GM12878 (cell line): Measurements from ENCODE around the gene MS4A7. TPM values are rescaled to one million over a fixed set of nuclear protein-coding genes. Genes with fewer than 3 reads are reported as not detected.
A peak's percentile ranks its signal among the peaks of the same experiment; 100 is the strongest.

Source experiments
- CHD2 ChIP-seq: IDR thresholded peaks from 2 replicates; pipeline ENCODE4 v1.6.1; 2011; ENCODE audit warnings: low read depth, low read length, improper control_type of control experiment, borderline replicate concordance
- CREB1 ChIP-seq: IDR thresholded peaks from 2 replicates; pipeline ENCODE4 v1.6.1; 2012; ENCODE audit warnings: low read depth, mild to moderate bottlenecking, inconsistent platforms
- GABPA ChIP-seq: IDR thresholded peaks from 2 replicates; pipeline ENCODE4 v1.6.1; 2014; ENCODE audit warnings: antibody characterized with exemption, low read depth, mild to moderate bottlenecking, inconsistent platforms
- IRF4 ChIP-seq: IDR thresholded peaks from 2 replicates; pipeline ENCODE4 v1.6.1; 2011; ENCODE audit warnings: low read depth, low read length
- KAT2A ChIP-seq: conservative IDR thresholded peaks from 2 replicates; pipeline ENCODE4 v1.6.1; 2011; ENCODE audit warnings: low read depth, low read length; ENCODE audit not compliant: control insufficient read depth
- PAX5 ChIP-seq: IDR thresholded peaks from 2 replicates; pipeline ENCODE4 v1.6.1; 2011; ENCODE audit warnings: low read depth, low read length, borderline replicate concordance
- RB1 ChIP-seq: fragments of 450-650 bp; formaldehyde crosslinking; IDR thresholded peaks from 2 replicates; pipeline ENCODE4 v1.6.1; 2017; ENCODE audit warnings: mild to moderate bottlenecking, borderline replicate concordance
- SPI1 ChIP-seq: IDR thresholded peaks from 2 replicates; pipeline ENCODE4 v1.6.1; 2011; ENCODE audit warnings: low read depth, mild to moderate bottlenecking, low read length, moderate library complexity, borderline replicate concordance; ENCODE audit not compliant: insufficient read depth
- SUZ12 ChIP-seq: fragments of 200-600 bp; sonication (generic); IDR thresholded peaks from one replicate; pipeline ENCODE4 v1.6.1; 2018; ENCODE audit warnings: antibody characterized with exemption, mild to moderate bottlenecking; ENCODE audit not compliant: unreplicated experiment
- TCF3 ChIP-seq: IDR thresholded peaks from 2 replicates; pipeline ENCODE4 v1.6.1; 2012; ENCODE audit warnings: low read depth, mild to moderate bottlenecking, low read length, borderline replicate concordance; ENCODE audit not compliant: insufficient read depth
- WRNIP1 ChIP-seq: IDR thresholded peaks from 2 replicates; pipeline ENCODE4 v1.6.1; 2011; ENCODE audit warnings: low read depth, low read length, improper control_type of control experiment, borderline replicate concordance
- YY1 ChIP-seq: IDR thresholded peaks from 2 replicates; pipeline ENCODE4 v1.6.1; 2011; ENCODE audit warnings: low read depth, mild to moderate bottlenecking, low read length
- polyA plus RNA-seq, 11 experiments: library from polyadenylated mRNA; depleted of rRNA in 4 of 11; unstranded in 6 of 11; stranded (reverse) in 5 of 11; fragments of >200 nt; fragmentation: Nextera tagmentation in 4 of 11; fragmentation: Illumina TruSeq in 1 of 11; extraction: Ambion mirVana in 4 of 11; extraction: Trizol in 1 of 11; gene quantifications; 1 replicate in 1 of 11; 2 replicates in 10 of 11; pipeline versions ENCODE4 v1.2.1 to v1.2.3, GENCODE V29; 2011 to 2016; ENCODE audit warnings: inconsistent platforms in 2 of 11, missing spikeins in 2 of 11, low read depth in 1 of 11
- total RNA-seq, 4 experiments: library from RNA; depleted of rRNA in 3 of 4; stranded (reverse); fragments of >200 nt in 3 of 4; fragmentation: Illumina TruSeq in 1 of 4; extraction: Trizol in 1 of 4; gene quantifications; 2 replicates each; pipeline versions ENCODE4 v1.2.1 to v1.2.3, GENCODE V29; 2013 to 2021
- TF ChIP-seq, protein P1 (sequence below): IDR thresholded peaks from 2 replicates; pipeline ENCODE4 v1.6.1; 2011; ENCODE audit warnings: low read depth, mild to moderate bottlenecking, low read length, moderate library complexity, borderline replicate concordance; ENCODE audit errors: extremely low read depth
- TF ChIP-seq, protein P2 (sequence below): IDR thresholded peaks from 2 replicates; pipeline ENCODE4 v1.6.1; 2012; ENCODE audit warnings: low read depth, low read length, improper control_type of control experiment
- TF ChIP-seq, protein P3 (sequence below): fragments of 450-650 bp; IDR thresholded peaks from 2 replicates; pipeline ENCODE4 v1.6.1; 2017; ENCODE audit warnings: low read depth, mild to moderate bottlenecking, moderate library complexity
- TF ChIP-seq, protein P4 (sequence below): fragments of 450-650 bp; conservative IDR thresholded peaks from 2 replicates; pipeline ENCODE4 v1.6.1; 2017; ENCODE audit warnings: mild to moderate bottlenecking, moderate library complexity
- TF ChIP-seq, protein P5 (sequence below): IDR thresholded peaks from 2 replicates; pipeline ENCODE4 v1.6.1; 2012; ENCODE audit warnings: low read depth, low read length, improper control_type of control experiment
- TF ChIP-seq, protein P6 (sequence below): fragments of 450-650 bp; formaldehyde crosslinking; IDR thresholded peaks from 2 replicates; pipeline ENCODE4 v1.5.0; 2022; ENCODE audit warnings: mild to moderate bottlenecking, missing genetic modification characterization

MS4A7 gene
- total and polyA plus RNA-seq, 10 of the 15 experiments (the other 5 are each of a cell fraction or from before 2014, with no cell fraction given), result 1.7 to 17.0 (median 3.7) TPM

DNA sequence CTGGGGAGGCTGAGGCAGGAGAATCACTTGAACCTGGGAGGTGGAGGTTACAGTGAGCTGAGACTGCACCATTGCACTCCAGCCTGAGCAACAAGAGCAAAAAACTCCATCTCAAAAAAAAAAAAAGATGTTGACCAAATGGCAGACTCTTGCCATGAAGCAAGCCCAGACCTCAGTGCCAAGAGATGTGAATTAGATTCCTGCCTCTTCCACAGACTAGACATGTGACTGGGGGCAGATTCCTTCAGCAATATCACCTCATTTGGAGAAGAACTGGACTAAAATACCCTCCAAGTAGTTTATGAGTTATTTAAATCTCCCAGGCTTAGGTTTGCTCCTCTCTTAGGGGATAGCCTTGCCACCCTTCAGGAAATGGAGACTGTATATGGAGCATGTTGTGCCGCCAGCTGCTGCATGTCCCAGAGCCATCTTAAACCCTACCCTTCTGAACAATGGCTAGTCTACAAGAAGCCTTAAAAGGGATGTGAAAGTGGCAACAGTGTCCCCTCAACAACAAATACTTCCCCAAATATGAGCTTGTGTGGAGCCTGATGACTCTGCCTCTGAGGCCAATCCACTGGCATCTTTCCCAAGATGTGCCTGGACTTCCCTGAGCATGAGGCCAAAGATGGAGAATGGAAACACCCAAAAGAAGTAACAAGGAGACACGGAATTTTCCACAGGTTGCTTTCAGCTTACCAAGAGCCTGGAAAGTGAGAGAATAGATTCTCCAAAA lies 763 bp upstream of the MS4A7 start (continued):
- TF ChIP-seq, protein P1, sequence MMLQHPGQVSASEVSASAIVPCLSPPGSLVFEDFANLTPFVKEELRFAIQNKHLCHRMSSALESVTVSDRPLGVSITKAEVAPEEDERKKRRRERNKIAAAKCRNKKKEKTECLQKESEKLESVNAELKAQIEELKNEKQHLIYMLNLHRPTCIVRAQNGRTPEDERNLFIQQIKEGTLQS, result no peak
- TF ChIP-seq RB1 (no peak), KAT2A (no peak), GABPA (no peak), SUZ12 (no peak), PAX5 (no peak), CREB1 (peak; percentile 68; the same call in 1 of the 2 replicates), SPI1 (peak; percentile 90), CHD2 (0 out of 2 replicates have a peak, but pooled peaks have one; percentile 39), WRNIP1 (no peak), TCF3 (0 out of 2 replicates have a peak, but pooled peaks have one; percentile 29), YY1 (peak; percentile 88), IRF4 (peak; percentile 80; the same call in 1 of the 2 replicates)
- TF ChIP-seq, protein P2, sequence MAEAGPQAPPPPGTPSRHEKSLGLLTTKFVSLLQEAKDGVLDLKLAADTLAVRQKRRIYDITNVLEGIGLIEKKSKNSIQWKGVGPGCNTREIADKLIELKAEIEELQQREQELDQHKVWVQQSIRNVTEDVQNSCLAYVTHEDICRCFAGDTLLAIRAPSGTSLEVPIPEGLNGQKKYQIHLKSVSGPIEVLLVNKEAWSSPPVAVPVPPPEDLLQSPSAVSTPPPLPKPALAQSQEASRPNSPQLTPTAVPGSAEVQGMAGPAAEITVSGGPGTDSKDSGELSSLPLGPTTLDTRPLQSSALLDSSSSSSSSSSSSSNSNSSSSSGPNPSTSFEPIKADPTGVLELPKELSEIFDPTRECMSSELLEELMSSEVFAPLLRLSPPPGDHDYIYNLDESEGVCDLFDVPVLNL, result no peak
- TF ChIP-seq, protein P3, sequence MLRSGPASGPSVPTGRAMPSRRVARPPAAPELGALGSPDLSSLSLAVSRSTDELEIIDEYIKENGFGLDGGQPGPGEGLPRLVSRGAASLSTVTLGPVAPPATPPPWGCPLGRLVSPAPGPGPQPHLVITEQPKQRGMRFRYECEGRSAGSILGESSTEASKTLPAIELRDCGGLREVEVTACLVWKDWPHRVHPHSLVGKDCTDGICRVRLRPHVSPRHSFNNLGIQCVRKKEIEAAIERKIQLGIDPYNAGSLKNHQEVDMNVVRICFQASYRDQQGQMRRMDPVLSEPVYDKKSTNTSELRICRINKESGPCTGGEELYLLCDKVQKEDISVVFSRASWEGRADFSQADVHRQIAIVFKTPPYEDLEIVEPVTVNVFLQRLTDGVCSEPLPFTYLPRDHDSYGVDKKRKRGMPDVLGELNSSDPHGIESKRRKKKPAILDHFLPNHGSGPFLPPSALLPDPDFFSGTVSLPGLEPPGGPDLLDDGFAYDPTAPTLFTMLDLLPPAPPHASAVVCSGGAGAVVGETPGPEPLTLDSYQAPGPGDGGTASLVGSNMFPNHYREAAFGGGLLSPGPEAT, result peak; percentile 48; the same call in 1 of the 2 replicates
- TF ChIP-seq, protein P4, sequence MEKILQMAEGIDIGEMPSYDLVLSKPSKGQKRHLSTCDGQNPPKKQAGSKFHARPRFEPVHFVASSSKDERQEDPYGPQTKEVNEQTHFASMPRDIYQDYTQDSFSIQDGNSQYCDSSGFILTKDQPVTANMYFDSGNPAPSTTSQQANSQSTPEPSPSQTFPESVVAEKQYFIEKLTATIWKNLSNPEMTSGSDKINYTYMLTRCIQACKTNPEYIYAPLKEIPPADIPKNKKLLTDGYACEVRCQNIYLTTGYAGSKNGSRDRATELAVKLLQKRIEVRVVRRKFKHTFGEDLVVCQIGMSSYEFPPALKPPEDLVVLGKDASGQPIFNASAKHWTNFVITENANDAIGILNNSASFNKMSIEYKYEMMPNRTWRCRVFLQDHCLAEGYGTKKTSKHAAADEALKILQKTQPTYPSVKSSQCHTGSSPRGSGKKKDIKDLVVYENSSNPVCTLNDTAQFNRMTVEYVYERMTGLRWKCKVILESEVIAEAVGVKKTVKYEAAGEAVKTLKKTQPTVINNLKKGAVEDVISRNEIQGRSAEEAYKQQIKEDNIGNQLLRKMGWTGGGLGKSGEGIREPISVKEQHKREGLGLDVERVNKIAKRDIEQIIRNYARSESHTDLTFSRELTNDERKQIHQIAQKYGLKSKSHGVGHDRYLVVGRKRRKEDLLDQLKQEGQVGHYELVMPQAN, result no peak
- TF ChIP-seq, protein P5, sequence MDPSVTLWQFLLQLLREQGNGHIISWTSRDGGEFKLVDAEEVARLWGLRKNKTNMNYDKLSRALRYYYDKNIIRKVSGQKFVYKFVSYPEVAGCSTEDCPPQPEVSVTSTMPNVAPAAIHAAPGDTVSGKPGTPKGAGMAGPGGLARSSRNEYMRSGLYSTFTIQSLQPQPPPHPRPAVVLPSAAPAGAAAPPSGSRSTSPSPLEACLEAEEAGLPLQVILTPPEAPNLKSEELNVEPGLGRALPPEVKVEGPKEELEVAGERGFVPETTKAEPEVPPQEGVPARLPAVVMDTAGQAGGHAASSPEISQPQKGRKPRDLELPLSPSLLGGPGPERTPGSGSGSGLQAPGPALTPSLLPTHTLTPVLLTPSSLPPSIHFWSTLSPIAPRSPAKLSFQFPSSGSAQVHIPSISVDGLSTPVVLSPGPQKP, result no peak
- TF ChIP-seq, protein P6, sequence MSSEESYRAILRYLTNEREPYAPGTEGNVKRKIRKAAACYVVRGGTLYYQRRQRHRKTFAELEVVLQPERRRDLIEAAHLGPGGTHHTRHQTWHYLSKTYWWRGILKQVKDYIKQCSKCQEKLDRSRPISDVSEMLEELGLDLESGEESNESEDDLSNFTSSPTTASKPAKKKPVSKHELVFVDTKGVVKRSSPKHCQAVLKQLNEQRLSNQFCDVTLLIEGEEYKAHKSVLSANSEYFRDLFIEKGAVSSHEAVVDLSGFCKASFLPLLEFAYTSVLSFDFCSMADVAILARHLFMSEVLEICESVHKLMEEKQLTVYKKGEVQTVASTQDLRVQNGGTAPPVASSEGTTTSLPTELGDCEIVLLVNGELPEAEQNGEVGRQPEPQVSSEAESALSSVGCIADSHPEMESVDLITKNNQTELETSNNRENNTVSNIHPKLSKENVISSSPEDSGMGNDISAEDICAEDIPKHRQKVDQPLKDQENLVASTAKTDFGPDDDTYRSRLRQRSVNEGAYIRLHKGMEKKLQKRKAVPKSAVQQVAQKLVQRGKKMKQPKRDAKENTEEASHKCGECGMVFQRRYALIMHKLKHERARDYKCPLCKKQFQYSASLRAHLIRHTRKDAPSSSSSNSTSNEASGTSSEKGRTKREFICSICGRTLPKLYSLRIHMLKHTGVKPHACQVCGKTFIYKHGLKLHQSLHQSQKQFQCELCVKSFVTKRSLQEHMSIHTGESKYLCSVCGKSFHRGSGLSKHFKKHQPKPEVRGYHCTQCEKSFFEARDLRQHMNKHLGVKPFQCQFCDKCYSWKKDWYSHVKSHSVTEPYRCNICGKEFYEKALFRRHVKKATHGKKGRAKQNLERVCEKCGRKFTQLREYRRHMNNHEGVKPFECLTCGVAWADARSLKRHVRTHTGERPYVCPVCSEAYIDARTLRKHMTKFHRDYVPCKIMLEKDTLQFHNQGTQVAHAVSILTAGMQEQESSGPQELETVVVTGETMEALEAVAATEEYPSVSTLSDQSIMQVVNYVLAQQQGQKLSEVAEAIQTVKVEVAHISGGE, result no peak
